HEK293 (cell line): ENCODE measurements around the gene LGALS4.

Source experiments
- BCL11B ChIP-seq: fragments of 450-650 bp; formaldehyde crosslinking; IDR thresholded peaks from 2 replicates; pipeline ENCODE4 v1.5.1; 2016; ENCODE audit warnings: low read depth, missing biosample characterization, missing genetic modification characterization
- GLIS1 ChIP-seq: fragments of 450-650 bp; formaldehyde crosslinking; IDR thresholded peaks from 2 replicates; pipeline ENCODE4 v1.5.1; 2016; ENCODE audit warnings: missing biosample characterization, missing genetic modification characterization
- HOXC10 ChIP-seq: sonication (generic); formaldehyde crosslinking; IDR thresholded peaks from 2 replicates; pipeline ENCODE4 v1.8.1; 2023; ENCODE audit warnings: mild to moderate bottlenecking, missing genetic modification reagents
- KLF7 ChIP-seq: fragments of 450-650 bp; formaldehyde crosslinking; IDR thresholded peaks from 2 replicates; pipeline ENCODE4 v1.5.1; 2016; ENCODE audit warnings: missing biosample characterization, missing genetic modification characterization, borderline replicate concordance
- KLF8 ChIP-seq: fragments of 450-650 bp; formaldehyde crosslinking; IDR thresholded peaks from 2 replicates; pipeline ENCODE4 v1.5.1; 2016; ENCODE audit warnings: missing biosample characterization, missing genetic modification characterization
- MEIS1 ChIP-seq: sonication (generic); formaldehyde crosslinking; IDR thresholded peaks from 2 replicates; pipeline ENCODE4 v1.8.1; 2022; ENCODE audit warnings: missing genetic modification reagents, mild to moderate bottlenecking, borderline replicate concordance
- OSR2 ChIP-seq: fragments of 450-650 bp; formaldehyde crosslinking; IDR thresholded peaks from 2 replicates; pipeline ENCODE4 v1.5.1; 2016; ENCODE audit warnings: missing biosample characterization, missing genetic modification characterization
- PRDM1 ChIP-seq: fragments of 450-650 bp; formaldehyde crosslinking; IDR thresholded peaks from 2 replicates; pipeline ENCODE4; 2016; ENCODE audit warnings: missing biosample characterization, missing genetic modification characterization
- TCF7L2 ChIP-seq: IDR thresholded peaks from 2 replicates; pipeline ENCODE4 v1.6.1; 2011; ENCODE audit warnings: low read depth, mild to moderate bottlenecking, inconsistent platforms, low read length, moderate library complexity, borderline replicate concordance
- ZBTB10 ChIP-seq: fragments of 450-650 bp; formaldehyde crosslinking; IDR thresholded peaks from 2 replicates; pipeline ENCODE4 v1.5.1; 2016; ENCODE audit warnings: missing biosample characterization, missing genetic modification characterization
- ZNF10 ChIP-seq: fragments of 450-650 bp; formaldehyde crosslinking; IDR thresholded peaks from 2 replicates; pipeline ENCODE4 v1.5.1; 2017; ENCODE audit warnings: missing biosample characterization, missing genetic modification characterization
- ZNF146 ChIP-seq: fragments of 450-650 bp; formaldehyde crosslinking; IDR thresholded peaks from 2 replicates; pipeline ENCODE4 v1.5.1; 2016; ENCODE audit warnings: missing biosample characterization, missing genetic modification characterization
- ZNF175 ChIP-seq: fragments of 450-650 bp; formaldehyde crosslinking; IDR thresholded peaks from 2 replicates; pipeline ENCODE4 v1.5.1; 2016; ENCODE audit warnings: missing biosample characterization, missing genetic modification characterization
- ZNF2 ChIP-seq: fragments of 450-650 bp; formaldehyde crosslinking; IDR thresholded peaks from 2 replicates; pipeline ENCODE4 v1.5.1; 2016; ENCODE audit warnings: missing biosample characterization, missing genetic modification characterization
- ZNF211 ChIP-seq: fragments of 450-650 bp; formaldehyde crosslinking; IDR thresholded peaks from 2 replicates; pipeline ENCODE4 v1.5.1; 2016; ENCODE audit warnings: low read depth, missing biosample characterization, missing genetic modification characterization
- ZNF223 ChIP-seq: fragments of 450-650 bp; formaldehyde crosslinking; IDR thresholded peaks from 2 replicates; pipeline ENCODE4 v1.5.1; 2016; ENCODE audit warnings: missing biosample characterization, missing genetic modification characterization
- ZNF239 ChIP-seq: fragments of 450-650 bp; formaldehyde crosslinking; IDR thresholded peaks from 2 replicates; pipeline ENCODE4 v1.5.1; 2016; ENCODE audit warnings: missing biosample characterization, missing genetic modification characterization
- ZNF366 ChIP-seq: fragments of 450-650 bp; formaldehyde crosslinking; conservative IDR thresholded peaks from 2 replicates; pipeline ENCODE4 v1.5.1; 2016; ENCODE audit warnings: missing biosample characterization, missing genetic modification characterization
- ZNF48 ChIP-seq: fragments of 450-650 bp; formaldehyde crosslinking; IDR thresholded peaks from 2 replicates; pipeline ENCODE4 v1.5.1; 2016; ENCODE audit warnings: missing biosample characterization, missing genetic modification characterization
- ZNF555 ChIP-seq: fragments of 450-650 bp; formaldehyde crosslinking; conservative IDR thresholded peaks from 2 replicates; pipeline ENCODE4 v1.5.1; 2017; ENCODE audit warnings: missing biosample characterization, mild to moderate bottlenecking, missing genetic modification characterization, inconsistent platforms
- ZNF600 ChIP-seq: fragments of 450-650 bp; formaldehyde crosslinking; IDR thresholded peaks from 2 replicates; pipeline ENCODE4 v1.5.1; 2016; ENCODE audit warnings: missing biosample characterization, missing genetic modification characterization
- ZNF626 ChIP-seq: fragments of 450-650 bp; sonication (Bioruptor Pico); formaldehyde crosslinking; IDR thresholded peaks from 2 replicates; pipeline ENCODE4 v1.5.1; 2018; ENCODE audit warnings: missing biosample characterization, missing genetic modification characterization, inconsistent platforms
- ZNF658 ChIP-seq: fragments of 450-650 bp; formaldehyde crosslinking; IDR thresholded peaks from 2 replicates; pipeline ENCODE4; 2016; ENCODE audit warnings: missing biosample characterization, missing genetic modification characterization
- ZNF660 ChIP-seq: fragments of 450-650 bp; IDR thresholded peaks from 2 replicates; pipeline ENCODE4 v1.5.1; 2018; ENCODE audit warnings: missing biosample characterization, mild to moderate bottlenecking, missing genetic modification characterization
- ZNF704 ChIP-seq: fragments of 450-650 bp; formaldehyde crosslinking; IDR thresholded peaks from 2 replicates; pipeline ENCODE4 v1.5.1; 2016; ENCODE audit warnings: missing biosample characterization, missing genetic modification characterization
- ZNF707 ChIP-seq: fragments of 450-650 bp; formaldehyde crosslinking; IDR thresholded peaks from 2 replicates; pipeline ENCODE4 v1.5.1; 2016; ENCODE audit warnings: missing biosample characterization, missing genetic modification characterization
- ZNF830 ChIP-seq: fragments of 450-650 bp; IDR thresholded peaks from 2 replicates; pipeline ENCODE4 v1.5.0; 2018; ENCODE audit warnings: missing biosample characterization, missing genetic modification characterization, low read depth, mild to moderate bottlenecking, moderate library complexity
- ZSCAN18 ChIP-seq: fragments of 450-650 bp; formaldehyde crosslinking; IDR thresholded peaks from 2 replicates; pipeline ENCODE4 v1.5.1; 2016; ENCODE audit warnings: missing biosample characterization, missing genetic modification characterization
- ZSCAN4 ChIP-seq: fragments of 450-650 bp; formaldehyde crosslinking; IDR thresholded peaks from 2 replicates; pipeline ENCODE4 v1.5.1; 2017; ENCODE audit warnings: missing biosample characterization, missing genetic modification characterization
- TF ChIP-seq, protein P1 (sequence below): fragments of 450-650 bp; formaldehyde crosslinking; IDR thresholded peaks from 2 replicates; pipeline ENCODE4 v1.5.1; 2016; ENCODE audit warnings: missing biosample characterization, missing genetic modification characterization

The LGALS4 gene

DNA sequence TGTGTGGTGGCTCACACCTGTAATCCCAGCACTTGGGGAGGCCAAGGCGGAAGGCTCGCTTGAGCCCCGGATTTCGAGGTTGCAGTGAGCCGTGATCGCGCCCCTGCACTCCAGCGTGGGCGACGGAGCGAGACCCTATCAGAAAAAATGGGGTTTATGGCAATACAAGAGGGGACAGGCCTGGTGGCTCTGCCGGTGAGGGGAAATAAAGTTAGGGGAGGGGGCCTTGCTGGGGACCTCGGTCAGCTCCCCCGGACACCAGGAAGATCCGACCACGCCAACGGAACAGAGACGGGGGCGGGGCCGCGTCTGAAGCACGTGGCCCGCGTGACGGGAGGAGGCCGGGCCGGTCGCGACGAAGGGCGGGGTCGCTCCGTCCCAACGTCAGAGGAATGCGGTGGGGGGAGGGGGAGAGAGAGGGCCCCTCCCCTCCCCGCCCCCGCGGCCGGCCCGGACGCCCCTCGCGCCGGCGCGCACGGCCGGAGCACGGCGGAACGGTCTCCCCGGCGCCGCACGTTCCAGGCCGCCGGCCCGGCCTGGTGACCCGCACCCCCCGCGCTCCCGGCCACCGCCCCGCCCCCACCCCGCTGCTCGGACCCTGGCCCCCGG lies 39.0 kb upstream of the LGALS4 start (continued):
- TF ChIP-seq ZNF704 (tag by site-specific recombination): no peak
- TF ChIP-seq KLF7: peak; percentile 96
- TF ChIP-seq TCF7L2: no peak
- TF ChIP-seq ZNF366 (tag by site-specific recombination): no peak
- TF ChIP-seq, protein P1, sequence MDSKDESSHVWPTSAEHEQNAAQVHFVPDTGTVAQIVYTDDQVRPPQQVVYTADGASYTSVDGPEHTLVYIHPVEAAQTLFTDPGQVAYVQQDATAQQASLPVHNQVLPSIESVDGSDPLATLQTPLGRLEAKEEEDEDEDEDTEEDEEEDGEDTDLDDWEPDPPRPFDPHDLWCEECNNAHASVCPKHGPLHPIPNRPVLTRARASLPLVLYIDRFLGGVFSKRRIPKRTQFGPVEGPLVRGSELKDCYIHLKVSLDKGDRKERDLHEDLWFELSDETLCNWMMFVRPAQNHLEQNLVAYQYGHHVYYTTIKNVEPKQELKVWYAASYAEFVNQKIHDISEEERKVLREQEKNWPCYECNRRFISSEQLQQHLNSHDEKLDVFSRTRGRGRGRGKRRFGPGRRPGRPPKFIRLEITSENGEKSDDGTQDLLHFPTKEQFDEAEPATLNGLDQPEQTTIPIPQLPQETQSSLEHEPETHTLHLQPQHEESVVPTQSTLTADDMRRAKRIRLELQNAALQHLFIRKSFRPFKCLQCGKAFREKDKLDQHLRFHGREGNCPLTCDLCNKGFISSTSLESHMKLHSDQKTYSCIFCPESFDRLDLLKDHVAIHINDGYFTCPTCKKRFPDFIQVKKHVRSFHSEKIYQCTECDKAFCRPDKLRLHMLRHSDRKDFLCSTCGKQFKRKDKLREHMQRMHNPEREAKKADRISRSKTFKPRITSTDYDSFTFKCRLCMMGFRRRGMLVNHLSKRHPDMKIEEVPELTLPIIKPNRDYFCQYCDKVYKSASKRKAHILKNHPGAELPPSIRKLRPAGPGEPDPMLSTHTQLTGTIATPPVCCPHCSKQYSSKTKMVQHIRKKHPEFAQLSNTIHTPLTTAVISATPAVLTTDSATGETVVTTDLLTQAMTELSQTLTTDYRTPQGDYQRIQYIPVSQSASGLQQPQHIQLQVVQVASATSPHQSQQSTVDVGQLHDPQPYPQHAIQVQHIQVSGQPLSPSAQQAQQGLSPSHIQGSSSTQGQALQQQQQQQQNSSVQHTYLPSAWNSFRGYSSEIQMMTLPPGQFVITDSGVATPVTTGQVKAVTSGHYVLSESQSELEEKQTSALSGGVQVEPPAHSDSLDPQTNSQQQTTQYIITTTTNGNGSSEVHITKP: peak; percentile 82
- peak; percentile 84; the same call in 1 of the 2 replicates for TF ChIP-seq ZNF2 (tag by site-specific recombination)
- TF ChIP-seq HOXC10: no peak
- no peak for TF ChIP-seq ZSCAN4 (tag by site-specific recombination)
- peak; percentile 93 for TF ChIP-seq BCL11B (tag by site-specific recombination)
- TF ChIP-seq ZBTB10: peak; percentile 98
- no peak for TF ChIP-seq ZNF555
- TF ChIP-seq ZSCAN18: peak; percentile 53; the same call in 1 of the 2 replicates
- no peak for TF ChIP-seq ZNF626 (tag by site-specific recombination)
- peak; percentile 94 for TF ChIP-seq KLF8 (tag by site-specific recombination)
- TF ChIP-seq GLIS1 (tag by site-specific recombination): peak; percentile 94
- TF ChIP-seq ZNF223: no peak
- TF ChIP-seq ZNF211 (tag by site-specific recombination): no peak
- TF ChIP-seq ZNF10 (tag by site-specific recombination): no peak
- TF ChIP-seq ZNF830: no peak
- no peak for TF ChIP-seq PRDM1 (tag by site-specific recombination)
- peak; percentile 52; the same call in 1 of the 2 replicates for TF ChIP-seq ZNF600 (tag by site-specific recombination)
- no peak for TF ChIP-seq MEIS1 (CRISPR knock-in tag)
- TF ChIP-seq ZNF146 (tag by site-specific recombination): 0 out of 2 replicates have a peak, but pooled peaks have one; percentile 2
- TF ChIP-seq ZNF48 (tag by site-specific recombination): no peak
- no peak for TF ChIP-seq ZNF658
- no peak for TF ChIP-seq ZNF175
- TF ChIP-seq ZNF239 (tag by site-specific recombination): no peak; the same call in 1 of the 2 replicates
- TF ChIP-seq ZNF660 (tag by site-specific recombination): peak; percentile 72; the same call in 1 of the 2 replicates
- no peak for TF ChIP-seq ZNF707 (tag by site-specific recombination)
- TF ChIP-seq OSR2: no peak; the same call in 1 of the 2 replicates
